Activated CD8-positive, alpha-beta memory T cell treated with anti-CD3 and anti-CD28 coated beads, Interleukin-2, amount 50 U/mL, for 1 hour (primary cell): ENCODE results near the gene CARD10.
"Not testable (repeated sequence)": the region's sequence is repeated elsewhere in the genome, so short reads cannot be mapped to it uniquely, and the experiment has no call there.

Experiments used
- DNase-seq: peaks from one replicate; pipeline ENCODE4 v3.0.0-alpha.2; 2020; ENCODE audit errors: extremely low read depth

Gene CARD10

DNA sequence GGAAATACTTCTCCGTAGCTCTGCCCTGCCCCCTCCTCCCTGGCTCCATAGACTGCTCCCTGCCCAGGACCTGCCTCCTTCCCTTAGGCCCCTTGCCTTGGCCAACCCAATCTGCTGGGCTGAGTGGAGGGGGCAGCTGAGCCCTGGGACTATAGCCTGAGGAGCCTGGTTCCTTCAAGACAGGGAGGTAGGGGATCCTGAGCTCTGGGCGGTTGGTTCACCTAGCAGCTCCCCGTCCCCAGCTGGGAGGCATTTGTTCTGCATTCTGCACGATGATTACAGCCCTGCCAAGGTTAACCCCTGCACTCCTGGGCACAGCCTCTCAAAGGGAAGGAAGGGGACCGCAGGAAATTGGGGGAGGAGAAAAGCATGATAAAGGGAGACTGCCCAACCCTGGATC, 37.5 kb upstream of the CARD10 start:
- no peak for DNase-seq

GRCh38 chr22:37555029-37555428, 35.8 kb upstream of the CARD10 start:
- no peak for DNase-seq

DNA sequence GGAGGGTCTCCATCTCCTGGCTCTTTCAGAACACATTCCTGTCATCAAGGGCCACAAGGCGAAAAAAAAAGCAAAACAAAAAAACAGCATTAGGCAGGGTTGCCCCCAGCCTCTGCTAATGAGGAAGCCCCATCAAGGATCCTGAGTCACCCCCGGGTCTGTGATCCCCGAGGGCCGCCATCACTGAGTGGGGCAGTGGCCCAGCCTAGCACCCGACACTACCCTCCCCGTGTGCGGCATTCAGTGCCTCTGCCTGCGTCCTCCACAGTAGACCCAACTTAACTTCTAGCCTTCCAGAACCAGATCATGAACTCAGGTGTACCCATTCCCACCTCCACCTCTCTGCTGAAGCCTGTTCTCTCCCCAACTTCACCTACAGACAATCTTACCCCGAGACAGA, 34.5 kb upstream of the CARD10 start:
- no peak for DNase-seq

GRCh38 chr22:37552524-37553163, 33.4 kb upstream of the CARD10 start:
- DNase-seq, result no peak

DNA sequence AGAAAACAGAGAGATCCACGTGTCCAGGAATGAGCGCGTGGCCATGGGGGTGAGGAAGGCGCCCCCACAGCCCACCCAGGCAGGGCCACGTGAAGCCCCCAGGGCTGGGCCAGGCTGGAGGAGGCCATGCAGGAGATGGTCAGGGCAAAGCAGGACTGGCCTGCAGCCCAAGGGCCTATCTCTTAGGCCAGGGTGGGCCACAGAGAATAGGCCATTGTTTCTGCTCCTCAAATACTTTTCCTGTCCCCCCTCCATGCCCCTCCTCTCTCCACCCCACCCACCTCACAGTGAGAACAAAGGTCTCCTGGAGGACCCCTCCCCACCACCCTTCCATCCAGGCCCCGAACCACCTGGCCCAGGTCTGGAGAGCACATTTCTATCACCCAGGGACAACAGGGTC, 32.8 kb upstream of the CARD10 start:
- no peak for DNase-seq

- not testable (repeated sequence) for DNase-seq
Observed at GRCh38 chr22:37550921-37551320, 31.7 kb upstream of the CARD10 start.

- DNase-seq, result no peak
Observed at GRCh38 chr22:37549704-37550059, 30.5 kb upstream of the CARD10 start.

DNA sequence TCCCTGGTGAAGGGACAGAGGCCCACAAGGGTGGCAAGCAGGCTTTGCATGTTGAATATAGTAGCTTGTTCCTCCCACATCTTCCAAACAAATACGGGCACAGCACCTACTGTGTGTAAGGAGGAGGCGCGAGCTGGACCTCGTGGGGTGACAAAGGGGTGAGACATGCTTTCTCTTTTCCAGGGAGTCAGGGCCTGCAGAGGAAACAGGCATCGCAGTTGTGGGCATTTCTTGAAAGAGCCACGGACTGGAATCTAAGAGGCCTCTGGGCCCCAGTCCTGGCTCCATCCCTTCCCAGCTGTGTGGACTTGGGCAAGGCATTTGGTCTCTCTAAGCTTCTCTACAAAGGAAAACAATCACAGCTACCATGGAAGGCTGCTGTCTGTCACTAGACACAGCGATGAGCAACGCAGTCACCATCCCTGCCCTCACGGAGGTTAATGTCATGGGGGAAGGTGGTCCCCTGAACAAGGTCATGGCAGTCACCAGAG, 28.1 kb upstream of the CARD10 start:
- no peak for DNase-seq

- DNase-seq, result no peak
Observed at GRCh38 chr22:37546437-37547250, 27.4 kb upstream of the CARD10 start.

- DNase-seq, result no peak
Observed at GRCh38 chr22:37545703-37546436, 26.7 kb upstream of the CARD10 start.

- DNase-seq, result no peak
Observed at GRCh38 chr22:37544955-37545702, 25.9 kb upstream of the CARD10 start.

DNA sequence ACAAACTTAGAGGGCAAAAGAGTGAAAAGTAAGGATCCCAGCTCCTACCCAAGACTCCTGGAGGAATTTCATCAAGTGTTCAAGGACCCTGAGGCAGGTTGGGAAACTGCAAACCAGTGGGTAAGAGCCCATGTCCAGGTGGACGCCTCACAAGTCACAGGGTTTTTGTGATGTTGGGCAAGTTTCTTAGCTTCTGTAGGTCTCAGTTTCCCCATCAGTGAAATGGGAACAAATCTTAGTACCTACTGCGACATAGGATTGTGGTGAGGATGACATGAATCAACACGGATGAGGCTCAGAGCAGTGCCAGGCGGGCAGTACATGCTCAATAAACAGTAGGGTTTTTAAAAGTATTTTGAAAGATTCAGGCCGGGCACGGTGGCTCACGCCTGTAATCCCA, 23.7 kb upstream of the CARD10 start:
- DNase-seq, result no peak

- not testable (repeated sequence) for DNase-seq
Observed at GRCh38 chr22:37542416-37542815, 23.2 kb upstream of the CARD10 start.

DNA sequence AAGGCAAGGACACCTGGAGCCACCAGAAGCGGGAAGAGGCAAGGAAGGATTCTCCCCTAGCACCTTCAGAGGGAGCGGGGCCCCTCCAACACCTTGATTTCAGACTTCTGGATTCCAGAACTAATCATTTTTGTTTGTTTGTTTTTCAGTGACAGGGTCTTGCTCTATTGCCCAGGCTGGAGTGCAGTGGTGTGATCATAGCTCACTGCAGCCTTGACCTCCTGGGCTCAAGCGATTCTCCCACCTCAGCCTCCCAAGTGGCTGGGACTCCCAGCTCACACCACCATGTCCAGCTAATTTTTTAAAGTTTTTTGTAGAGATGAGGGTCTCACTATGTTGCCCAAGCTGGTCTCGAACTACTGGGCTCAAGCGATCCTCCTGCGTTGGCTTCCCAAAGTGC, 20.6 kb upstream of the CARD10 start:
- not testable (repeated sequence) for DNase-seq

GRCh38 chr22:37538590-37539357, 19.6 kb upstream of the CARD10 start:
- DNase-seq, result peak; percentile 76

- DNase-seq, result no peak
Observed at GRCh38 chr22:37535159-37535558, 15.9 kb upstream of the CARD10 start.

DNA sequence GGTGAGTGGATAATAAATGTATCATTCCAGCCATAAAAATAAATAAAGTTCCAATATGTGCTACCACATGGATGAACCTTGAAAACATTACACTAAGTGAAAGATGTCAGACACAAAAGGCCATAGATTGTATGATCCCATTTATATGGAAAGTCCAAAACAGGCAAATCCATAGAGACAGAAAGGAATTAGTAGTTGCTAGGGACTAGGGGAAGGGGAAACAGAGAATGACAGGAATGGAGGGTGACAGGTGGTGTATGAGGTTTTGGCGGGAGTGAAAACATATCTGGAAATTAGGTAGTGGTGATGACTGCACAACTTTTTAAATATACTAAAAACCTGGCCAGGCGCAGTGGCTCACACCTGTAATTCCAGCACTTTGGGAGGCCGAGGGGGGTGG, 15.2 kb upstream of the CARD10 start:
- no peak for DNase-seq

- DNase-seq, result no peak
Observed at GRCh38 chr22:37533995-37534394, 14.8 kb upstream of the CARD10 start.

DNA sequence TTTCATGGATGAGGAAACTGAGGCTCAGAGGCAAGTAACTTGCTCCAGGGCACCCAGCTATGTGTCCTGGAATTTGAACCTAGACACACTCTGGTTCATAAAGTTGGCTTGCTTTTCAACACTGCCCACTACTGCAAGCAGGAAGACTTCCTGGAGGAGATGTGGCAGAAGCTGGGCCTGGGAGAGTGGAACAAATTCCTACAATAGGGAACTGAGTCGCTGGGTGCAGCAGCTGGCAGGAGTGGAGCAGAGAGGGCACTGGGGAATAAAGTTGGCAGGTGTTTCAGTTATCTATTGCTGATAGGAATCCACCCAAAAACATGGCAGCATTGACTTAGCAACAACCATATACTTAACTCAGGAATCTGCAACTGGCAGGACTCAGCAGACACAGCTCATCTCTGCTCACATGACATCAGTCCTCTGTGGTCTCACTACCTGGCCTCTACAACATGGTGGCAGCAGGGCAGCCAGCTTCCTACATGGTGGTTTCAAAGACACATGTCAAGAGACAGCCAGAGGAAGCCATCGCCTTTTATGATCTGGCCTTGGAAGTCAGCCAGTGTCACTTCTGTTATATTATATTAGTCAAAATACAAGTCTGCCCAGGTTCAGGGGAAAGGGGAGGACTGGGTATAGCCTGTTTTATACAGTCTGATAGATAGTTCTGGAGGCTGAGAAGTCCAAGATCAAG, 10.6 kb upstream of the CARD10 start:
- no peak for DNase-seq

GRCh38 chr22:37527952-37528351, 8.7 kb upstream of the CARD10 start:
- DNase-seq, result not testable (repeated sequence)
